Measurements from ENCODE around the gene PLEKHA1.

GRCh38 chr10:122419016-122419415 lies 44.5 kb downstream of the PLEKHA1 start:
- TF ChIP-seq, protein P1, sequence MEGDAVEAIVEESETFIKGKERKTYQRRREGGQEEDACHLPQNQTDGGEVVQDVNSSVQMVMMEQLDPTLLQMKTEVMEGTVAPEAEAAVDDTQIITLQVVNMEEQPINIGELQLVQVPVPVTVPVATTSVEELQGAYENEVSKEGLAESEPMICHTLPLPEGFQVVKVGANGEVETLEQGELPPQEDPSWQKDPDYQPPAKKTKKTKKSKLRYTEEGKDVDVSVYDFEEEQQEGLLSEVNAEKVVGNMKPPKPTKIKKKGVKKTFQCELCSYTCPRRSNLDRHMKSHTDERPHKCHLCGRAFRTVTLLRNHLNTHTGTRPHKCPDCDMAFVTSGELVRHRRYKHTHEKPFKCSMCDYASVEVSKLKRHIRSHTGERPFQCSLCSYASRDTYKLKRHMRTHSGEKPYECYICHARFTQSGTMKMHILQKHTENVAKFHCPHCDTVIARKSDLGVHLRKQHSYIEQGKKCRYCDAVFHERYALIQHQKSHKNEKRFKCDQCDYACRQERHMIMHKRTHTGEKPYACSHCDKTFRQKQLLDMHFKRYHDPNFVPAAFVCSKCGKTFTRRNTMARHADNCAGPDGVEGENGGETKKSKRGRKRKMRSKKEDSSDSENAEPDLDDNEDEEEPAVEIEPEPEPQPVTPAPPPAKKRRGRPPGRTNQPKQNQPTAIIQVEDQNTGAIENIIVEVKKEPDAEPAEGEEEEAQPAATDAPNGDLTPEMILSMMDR (IDR thresholded peaks at IDR 0.05; ENCODE audit: borderline replicate concordance, extremely low read depth, low read length, poor library complexity, severe bottlenecking) = no peak
- no peak for TF ChIP-seq EZH2 (IDR thresholded peaks at IDR 0.05; ENCODE audit: borderline replicate concordance, low read depth, low read length, severe bottlenecking)

All from DND-41 (cell line).